Stimulated activated CD4-positive, alpha-beta T cell treated with anti-CD3 and anti-CD28 coated beads, Interleukin-2, amount 100 ng/mL, for 48 hours (primary cell): ENCODE results near the gene WSCD2.

Experiments
- DNase-seq, 2 donors: peaks; one replicate each; pipeline ENCODE4 v3.0.0-alpha.2; 2020

Gene WSCD2

DNA sequence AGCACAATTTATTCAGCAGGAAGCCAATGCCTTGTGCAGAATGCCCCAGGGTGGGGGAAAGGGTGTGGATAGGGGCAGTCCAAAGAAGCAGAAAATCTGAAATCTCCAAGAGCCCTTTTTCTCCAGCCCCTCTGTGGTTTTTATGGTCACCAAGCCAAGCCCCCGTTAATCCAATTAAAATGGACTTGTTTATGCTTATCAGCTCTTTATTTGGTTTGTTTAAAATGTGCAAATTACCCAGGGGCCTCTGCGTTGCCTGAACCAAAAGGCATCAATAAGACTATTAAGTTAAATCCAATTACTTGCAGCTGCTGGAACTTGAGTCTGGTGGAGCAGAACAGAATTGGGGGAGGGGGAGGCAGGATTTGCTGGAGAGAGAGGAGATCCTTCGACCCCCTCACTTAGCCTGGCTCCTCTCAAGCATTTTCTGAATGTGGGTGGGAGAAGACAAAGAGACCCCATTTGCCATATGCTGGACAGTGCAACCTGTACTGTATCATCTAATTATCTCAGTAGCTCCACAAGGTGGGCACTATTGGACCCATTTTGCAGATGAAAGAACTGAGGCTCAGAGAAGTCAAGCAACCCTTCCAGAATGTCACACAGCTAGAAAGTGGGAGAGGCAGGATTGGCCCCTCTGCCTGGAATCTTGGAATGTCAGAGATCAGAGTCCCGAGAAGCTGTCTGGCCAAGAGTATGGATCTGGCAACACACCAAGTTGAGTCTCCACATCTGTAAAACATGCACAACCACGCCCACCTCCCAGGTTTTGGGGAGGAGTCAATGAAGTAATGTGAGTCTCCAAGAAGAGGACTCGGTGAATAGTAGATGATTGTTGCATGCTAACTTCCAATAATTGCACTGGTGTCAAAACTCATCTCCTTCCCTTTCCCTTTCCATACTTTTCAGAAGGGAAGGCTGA, 143.1 kb downstream of the WSCD2 start:
- DNase-seq: no peak

GRCh38 chr12:108273217-108273616, 144.1 kb downstream of the WSCD2 start:
- DNase-seq: no peak

DNA sequence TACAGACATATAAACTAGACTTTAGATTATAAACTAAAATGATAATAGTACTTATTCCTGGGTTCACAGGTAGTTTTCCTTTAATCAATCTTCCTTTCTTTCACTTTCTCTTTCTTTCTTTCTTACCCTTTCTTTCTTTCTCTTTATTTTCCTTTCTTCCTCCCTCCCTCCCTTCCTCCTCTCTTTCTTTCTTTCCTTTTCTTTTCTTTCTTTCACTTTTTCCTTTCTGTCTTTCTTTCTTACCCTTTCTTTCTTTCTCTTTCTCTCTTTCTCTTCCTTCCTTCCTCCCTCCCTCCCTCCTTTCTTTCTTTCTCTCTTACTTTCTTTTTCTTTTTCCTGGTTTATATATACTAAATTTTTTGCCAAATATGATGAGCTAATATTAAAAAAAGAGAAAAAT, 148.5 kb downstream of the WSCD2 start:
- DNase-seq: no peak

- no peak for DNase-seq
These were observed 153.1 kb downstream of the WSCD2 start for GRCh38 chr12:108282160-108282559.

GRCh38 chr12:108282676-108283075, 153.6 kb downstream of the WSCD2 start:
- no peak for DNase-seq

- no peak for DNase-seq
These were observed 155.1 kb downstream of the WSCD2 start for GRCh38 chr12:108284163-108284562.

- no peak for DNase-seq
These were observed 155.9 kb downstream of the WSCD2 start for GRCh38 chr12:108285016-108285415.

DNA sequence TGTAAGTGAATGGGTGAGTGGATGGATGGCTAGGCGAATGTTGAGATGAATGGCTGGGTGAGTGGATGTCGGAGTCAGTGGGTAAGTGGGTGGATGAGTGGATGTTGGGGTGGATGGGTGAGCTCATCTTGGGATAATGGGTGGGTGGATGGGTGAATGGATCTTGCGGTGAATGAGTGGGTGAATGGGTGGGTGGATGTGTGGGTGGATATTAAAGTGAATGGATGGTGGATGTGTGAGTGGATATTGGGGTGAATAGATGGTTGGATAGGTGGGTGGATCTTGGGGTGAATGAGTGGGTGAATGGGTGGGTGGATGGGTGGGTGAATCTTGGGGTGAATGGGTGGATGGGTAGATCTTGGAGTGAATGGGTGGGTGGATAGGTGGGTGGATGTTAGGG, 158.1 kb downstream of the WSCD2 start:
- DNase-seq: no peak

DNA sequence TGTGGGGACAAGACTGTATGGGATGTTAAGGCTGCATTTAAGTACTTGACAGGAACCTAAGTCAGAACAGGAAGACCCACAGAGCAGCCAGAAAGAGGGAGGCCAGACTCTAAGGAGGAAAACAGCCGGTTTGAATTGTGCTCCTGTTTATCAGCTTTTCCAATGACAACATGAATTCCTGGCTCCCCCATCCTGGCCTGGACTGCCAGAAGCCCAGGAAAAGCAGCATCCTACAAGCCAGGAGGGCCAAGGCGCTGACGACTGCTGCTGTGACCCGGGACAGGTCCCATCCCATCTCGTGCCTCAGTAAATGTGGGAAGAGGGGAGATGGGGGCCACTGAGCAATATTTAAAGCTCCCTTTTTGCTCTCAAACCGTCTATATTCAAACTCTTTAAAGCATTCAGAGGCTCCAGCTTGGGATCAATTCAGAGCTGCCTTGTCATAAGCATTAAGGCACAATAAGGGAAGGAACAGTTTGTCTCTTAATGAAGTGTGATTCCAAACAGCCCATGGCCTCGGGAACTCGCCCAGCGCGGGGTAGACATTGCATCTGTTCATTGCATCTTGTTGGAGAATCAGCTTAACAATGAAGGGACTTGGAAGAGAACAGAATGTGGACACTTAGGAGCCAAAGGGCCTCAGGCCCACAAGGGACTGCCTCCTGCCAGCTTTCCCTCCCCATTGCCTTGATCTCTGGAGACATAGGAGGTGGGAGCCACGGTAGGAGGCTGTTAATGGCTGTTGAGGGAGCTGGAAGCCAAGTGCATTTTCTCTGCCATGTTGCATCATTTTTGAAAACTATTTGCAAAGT, 160.5 kb downstream of the WSCD2 start:
- DNase-seq: no peak

DNA sequence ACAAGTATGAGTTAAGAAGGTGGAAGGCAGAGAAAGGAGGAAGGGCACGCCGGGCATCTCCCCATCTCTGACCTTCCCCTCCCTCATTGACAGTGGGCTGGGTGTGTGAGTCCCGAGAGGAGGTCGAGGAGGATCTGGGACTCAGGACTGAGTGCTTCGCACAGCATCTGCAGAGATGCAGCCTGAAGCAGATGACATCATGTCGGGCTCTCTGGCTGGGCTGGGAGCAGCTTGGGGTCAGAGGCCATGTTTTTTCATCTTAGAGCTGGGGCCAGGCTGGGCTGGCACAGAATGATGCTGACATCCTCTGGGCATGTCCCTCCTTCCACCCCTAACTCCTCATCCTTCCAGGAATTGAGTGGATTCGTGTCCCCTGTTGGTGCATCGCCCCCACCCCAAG, 166.6 kb downstream of the WSCD2 start:
- no peak for DNase-seq

GRCh38 chr12:108296945-108297344, 167.9 kb downstream of the WSCD2 start:
- DNase-seq: no peak

DNA sequence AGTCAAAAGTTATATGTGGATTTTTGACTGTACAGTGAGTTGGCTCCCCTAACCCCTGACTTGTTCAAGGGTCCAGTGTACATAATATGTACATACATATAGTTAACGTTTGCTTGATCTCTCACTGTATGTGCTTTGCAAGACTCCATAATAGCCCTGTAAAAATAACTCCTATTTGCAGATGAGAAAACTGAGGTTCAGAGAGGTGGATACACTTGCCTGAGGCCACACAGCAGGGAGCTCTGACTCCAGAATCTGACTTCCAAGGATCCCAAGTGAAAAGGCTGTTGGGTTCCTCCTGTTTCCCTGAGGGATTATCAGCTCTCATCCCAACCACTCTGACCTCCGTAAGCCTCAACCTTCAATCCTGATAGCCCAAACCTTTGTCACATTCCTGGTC, 168.3 kb downstream of the WSCD2 start:
- DNase-seq: no peak

DNA sequence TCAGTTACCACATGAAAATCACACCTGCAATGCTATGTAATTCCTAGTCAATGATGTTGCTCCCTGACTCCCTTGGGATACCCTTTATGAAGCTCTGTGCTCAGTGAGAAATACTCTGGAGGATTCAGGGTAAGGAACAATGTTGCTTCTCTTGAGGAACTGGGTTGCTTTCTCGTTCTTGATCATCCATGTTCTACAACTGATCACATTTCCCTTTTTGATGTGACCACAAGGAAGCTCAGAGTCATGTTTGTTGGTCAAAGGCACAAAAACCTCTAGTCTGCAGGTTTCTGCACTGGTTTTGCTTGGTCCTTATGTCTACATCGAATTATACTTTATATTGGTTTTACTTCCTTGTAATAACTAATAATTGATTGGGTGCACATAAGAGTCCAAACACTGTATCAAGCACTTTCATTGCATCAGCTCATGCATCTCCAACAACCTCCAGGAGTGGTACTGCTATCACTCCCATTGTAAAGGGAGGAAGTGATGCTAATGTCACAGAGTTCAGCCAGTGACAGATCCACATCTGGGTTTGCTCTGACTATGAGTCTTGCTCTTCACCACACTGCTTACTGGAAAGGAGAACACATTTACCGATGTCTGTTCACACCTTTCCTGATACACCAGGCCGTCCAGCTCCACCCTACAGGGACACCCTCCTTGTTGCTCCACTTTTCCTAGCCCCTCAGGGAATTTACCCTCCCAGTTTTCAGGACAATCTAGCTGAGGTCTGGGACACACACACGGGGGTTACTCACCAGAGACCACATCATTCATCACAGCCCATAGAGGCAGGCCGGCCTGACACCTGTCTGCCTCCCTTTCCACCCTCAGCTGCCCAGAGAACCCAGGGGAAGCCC, 169.0 kb downstream of the WSCD2 start:
- no peak for DNase-seq

GRCh38 chr12:108298761-108299275, 169.7 kb downstream of the WSCD2 start:
- no peak for DNase-seq

DNA sequence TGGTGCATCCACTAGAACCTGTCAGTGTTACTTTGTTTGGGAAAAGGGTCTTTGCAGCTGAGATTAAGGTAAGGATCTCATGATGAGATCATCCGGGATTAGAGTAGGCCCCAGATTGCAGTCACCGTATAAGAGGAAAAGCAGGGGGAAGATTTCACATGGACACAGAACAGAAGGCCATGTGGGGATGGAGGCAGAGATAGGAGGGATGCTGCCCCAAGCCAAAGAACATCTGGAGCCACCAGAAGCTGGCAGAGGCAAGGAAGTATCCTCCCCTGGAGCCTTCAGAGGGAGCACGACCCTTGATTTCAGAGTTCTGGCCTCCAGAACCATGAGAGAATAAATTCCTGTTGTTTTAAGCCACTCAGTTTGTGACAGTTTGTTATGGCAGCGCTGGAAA, 170.4 kb downstream of the WSCD2 start:
- no peak for DNase-seq
